PFSK-1 (cell line): ENCODE measurements around the gene PCK2.

ENCODE experiments used
- POLR2AphosphoS5 ChIP-seq: IDR thresholded peaks from 2 replicates; pipeline ENCODE4 v1.6.1; 2012; ENCODE audit warnings: low read depth, mild to moderate bottlenecking, control low read depth, low read length, moderate library complexity
- TAF1 ChIP-seq: IDR thresholded peaks from 2 replicates; pipeline ENCODE4 v1.6.1; 2012; ENCODE audit warnings: low read length, control low read depth, borderline replicate concordance; ENCODE audit not compliant: insufficient read depth
- TF ChIP-seq, protein P1 (sequence below), 2 experiments: IDR thresholded peaks; 2 replicates each; pipeline versions ENCODE4 v1.6.1 to v1.8.0; 2011 to 2012; ENCODE audit warnings: low read depth in 2 of 2, low read length in 2 of 2, control low read depth in 1 of 2, inconsistent platforms in 1 of 2, mild to moderate bottlenecking in 1 of 2, moderate library complexity in 1 of 2; ENCODE audit not compliant: insufficient read depth in 1 of 2

DNA sequence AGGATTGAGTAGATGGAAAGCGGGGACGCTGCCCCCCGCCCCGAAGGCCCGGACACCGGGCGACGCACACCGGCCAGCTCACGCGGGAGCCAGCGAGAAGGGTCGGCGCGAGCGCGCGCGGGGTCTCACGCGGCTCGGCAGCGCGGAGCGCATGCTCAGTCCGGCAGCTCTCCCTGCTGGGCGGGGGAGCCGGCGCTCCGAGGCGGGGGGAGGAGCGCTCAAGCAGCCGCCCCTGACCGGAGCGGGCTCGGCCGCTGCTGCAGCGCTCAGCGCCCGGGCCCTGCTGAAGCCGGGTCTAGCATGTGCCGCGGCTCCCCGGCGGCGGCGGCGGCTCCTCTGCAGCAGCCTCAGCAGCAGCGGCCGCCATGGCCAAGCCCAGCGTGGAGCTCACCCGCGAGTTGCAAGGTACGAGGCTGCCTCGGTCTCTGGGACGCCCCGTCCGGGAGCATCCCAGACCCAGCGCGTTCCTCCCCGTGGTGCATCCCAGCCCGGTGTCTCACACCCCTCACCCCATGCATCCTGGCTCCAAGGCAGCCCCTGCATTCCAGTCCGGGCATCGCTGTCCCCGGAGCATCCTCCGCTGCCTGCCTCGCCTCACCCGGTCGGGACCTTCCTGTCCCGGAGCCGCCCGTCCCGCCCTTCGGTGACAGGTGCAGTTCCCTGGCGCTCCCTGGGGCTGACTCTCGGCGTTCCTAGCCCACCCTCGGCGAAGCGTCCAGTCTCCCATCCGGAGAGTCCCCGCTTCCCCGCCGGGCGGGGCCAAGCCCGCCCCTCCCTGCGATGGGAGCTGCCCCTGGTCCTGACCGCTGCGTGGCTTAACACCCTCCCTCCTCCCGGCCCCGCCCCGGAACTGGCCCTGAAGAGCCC, 42.1 kb upstream of the PCK2 start, which contains the start of gene CARMIL3:
- no peak for TF ChIP-seq TAF1
- TF ChIP-seq POLR2AphosphoS5 = no peak
- TF ChIP-seq, protein P1, sequence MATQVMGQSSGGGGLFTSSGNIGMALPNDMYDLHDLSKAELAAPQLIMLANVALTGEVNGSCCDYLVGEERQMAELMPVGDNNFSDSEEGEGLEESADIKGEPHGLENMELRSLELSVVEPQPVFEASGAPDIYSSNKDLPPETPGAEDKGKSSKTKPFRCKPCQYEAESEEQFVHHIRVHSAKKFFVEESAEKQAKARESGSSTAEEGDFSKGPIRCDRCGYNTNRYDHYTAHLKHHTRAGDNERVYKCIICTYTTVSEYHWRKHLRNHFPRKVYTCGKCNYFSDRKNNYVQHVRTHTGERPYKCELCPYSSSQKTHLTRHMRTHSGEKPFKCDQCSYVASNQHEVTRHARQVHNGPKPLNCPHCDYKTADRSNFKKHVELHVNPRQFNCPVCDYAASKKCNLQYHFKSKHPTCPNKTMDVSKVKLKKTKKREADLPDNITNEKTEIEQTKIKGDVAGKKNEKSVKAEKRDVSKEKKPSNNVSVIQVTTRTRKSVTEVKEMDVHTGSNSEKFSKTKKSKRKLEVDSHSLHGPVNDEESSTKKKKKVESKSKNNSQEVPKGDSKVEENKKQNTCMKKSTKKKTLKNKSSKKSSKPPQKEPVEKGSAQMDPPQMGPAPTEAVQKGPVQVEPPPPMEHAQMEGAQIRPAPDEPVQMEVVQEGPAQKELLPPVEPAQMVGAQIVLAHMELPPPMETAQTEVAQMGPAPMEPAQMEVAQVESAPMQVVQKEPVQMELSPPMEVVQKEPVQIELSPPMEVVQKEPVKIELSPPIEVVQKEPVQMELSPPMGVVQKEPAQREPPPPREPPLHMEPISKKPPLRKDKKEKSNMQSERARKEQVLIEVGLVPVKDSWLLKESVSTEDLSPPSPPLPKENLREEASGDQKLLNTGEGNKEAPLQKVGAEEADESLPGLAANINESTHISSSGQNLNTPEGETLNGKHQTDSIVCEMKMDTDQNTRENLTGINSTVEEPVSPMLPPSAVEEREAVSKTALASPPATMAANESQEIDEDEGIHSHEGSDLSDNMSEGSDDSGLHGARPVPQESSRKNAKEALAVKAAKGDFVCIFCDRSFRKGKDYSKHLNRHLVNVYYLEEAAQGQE (IDR thresholded peaks at IDR 0.05; ENCODE audit: insufficient read depth in 1 of 2, low read depth in 2 of 2, low read length in 2 of 2) = peak; percentile 88 to 92
